Omental fat pad (tissue), 4 donors: ENCODE results near the gene MYNN. TPM values are rescaled to one million over a fixed set of nuclear protein-coding genes. Genes with fewer than 3 reads are reported as not detected.
A peak's percentile ranks its signal among the peaks of the same experiment; 100 is the strongest.

Experiments used
- ATAC-seq: fragments of 150-250 bp; one replicate; pipeline ENCODE4 v1.9.1; 2016; ENCODE audit warnings: mild to moderate bottlenecking, moderate library complexity; ENCODE audit not compliant: low FRiP score
- DNase-seq: peaks from one replicate; pipeline ENCODE4 v3.0.0-alpha.2; 2019; ENCODE audit warnings: low spot score
- CTCF ChIP-seq, 3 donors: fragments of 450-650 bp; IDR thresholded peaks; one replicate each; pipeline ENCODE4 v1.5.1; 2016 to 2017; ENCODE audit warnings: antibody characterized with exemption in 3 of 3, mild to moderate bottlenecking in 3 of 3, moderate library complexity in 2 of 3
- total RNA-seq, 4 donors: library from RNA; depleted of rRNA; stranded (reverse); fragments of >200 nt; gene quantifications; one replicate each; pipeline ENCODE4 v1.1.0, GENCODE V29; 2016

Gene MYNN
- total RNA-seq, 4 donors from 2014 or later = 12.2 to 19.5 (median 15.7) TPM

GRCh38 chr3:169764882-169765612 lies 8.1 kb upstream of the MYNN start, which contains the start of gene TERC:
TSS of gene TERC (minus strand) at chr3:169765060.
- peak; percentile 73 for DNase-seq
- peak; percentile 96 for ATAC-seq
- no peak for TF ChIP-seq CTCF (IDR thresholded peaks at IDR 0.05)

- DNase-seq = no peak
- peak; percentile 5 for ATAC-seq
- TF ChIP-seq CTCF (IDR thresholded peaks at IDR 0.05) = no peak
Observed at GRCh38 chr3:169769287-169770181, 3.7 kb upstream of the MYNN start, which contains the start of gene ACTRT3. TSS of gene ACTRT3 (minus strand) at chr3:169769561. CDS start at chr3:169769520, 41 bp downstream.

- ATAC-seq = no peak
- no peak for TF ChIP-seq CTCF (IDR thresholded peaks at IDR 0.05)
- DNase-seq = no peak
Observed at GRCh38 chr3:169771497-169772304, 1.5 kb upstream of the MYNN start.

- TF ChIP-seq CTCF (IDR thresholded peaks at IDR 0.05) = no peak
- ATAC-seq = peak; percentile 68
- no peak for DNase-seq
Observed at GRCh38 chr3:169772305-169772896, 795 bp upstream of the MYNN start.

- no peak for TF ChIP-seq CTCF (IDR thresholded peaks at IDR 0.05)
- DNase-seq (no peak), ATAC-seq (no peak)
Observed at GRCh38 chr3:169774186-169774585, 990 bp downstream of the MYNN start.

GRCh38 chr3:169777822-169778221 lies 4.6 kb downstream of the MYNN start:
- DNase-seq = no peak
- ATAC-seq = no peak
- TF ChIP-seq CTCF (IDR thresholded peaks at IDR 0.05) = no peak
